A673 (cell line): ENCODE measurements around the gene FGFR3.

Experiments used
- CTCF ChIP-seq: fragments of 300-800, 200-600 bp; sonication (generic); conservative IDR thresholded peaks from 2 replicates; pipeline ENCODE4 v1.5.1; 2017; ENCODE audit warnings: low read depth, mild to moderate bottlenecking, antibody characterized with exemption, low read length, moderate library complexity, mixed read lengths
- EZH2 ChIP-seq: fragments of 200-600 bp; sonication (generic); IDR thresholded peaks from 2 replicates; pipeline ENCODE4 v1.6.1; 2017; ENCODE audit warnings: borderline replicate concordance, low read depth, mild to moderate bottlenecking, mixed read lengths, antibody characterized with exemption, low read length; ENCODE audit not compliant: poor library complexity, severe bottlenecking

GRCh38 chr4:1843852-1844251 is 50.8 kb downstream of the FGFR3 start:
- TF ChIP-seq EZH2 (no peak), CTCF (no peak)
